ENCODE measurements around the gene ZMIZ1.

Gene ZMIZ1

GRCh38 chr10:79327090-79327457, 258.3 kb downstream of the ZMIZ1 start:
- TF ChIP-seq POLR2AphosphoS5 (IDR thresholded peaks at IDR 0.05; ENCODE audit: low read depth, low read length) (no peak), REST (IDR thresholded peaks at IDR 0.05; ENCODE audit: insufficient read depth in 1 of 2, low read depth in 2 of 2, low read length in 2 of 2) (no peak), SIN3A (IDR thresholded peaks at IDR 0.05; ENCODE audit: borderline replicate concordance, insufficient read depth, low read length) (no peak), TAF1 (IDR thresholded peaks at IDR 0.05; ENCODE audit: borderline replicate concordance, insufficient read depth, low read length) (no peak), FOXP2 (optimal IDR thresholded peaks at IDR 0.05; ENCODE audit: borderline replicate concordance, extremely low read depth, extremely low read length, insufficient read depth) (no peak)

- TF ChIP-seq FOXP2 (optimal IDR thresholded peaks at IDR 0.05; ENCODE audit: borderline replicate concordance, extremely low read depth, extremely low read length, insufficient read depth): no peak
- no peak for TF ChIP-seq REST (IDR thresholded peaks at IDR 0.05; ENCODE audit: insufficient read depth in 1 of 2, low read depth in 2 of 2, low read length in 2 of 2)
- no peak for TF ChIP-seq TAF1 (IDR thresholded peaks at IDR 0.05; ENCODE audit: borderline replicate concordance, insufficient read depth, low read length)
- no peak for TF ChIP-seq SIN3A (IDR thresholded peaks at IDR 0.05; ENCODE audit: borderline replicate concordance, insufficient read depth, low read length)
- TF ChIP-seq POLR2AphosphoS5 (IDR thresholded peaks at IDR 0.05; ENCODE audit: low read depth, low read length): no peak
Measured at GRCh38 chr10:79328147-79328701, 259.5 kb downstream of the ZMIZ1 start.

GRCh38 chr10:79328737-79329504, 260.2 kb downstream of the ZMIZ1 start:
- TF ChIP-seq REST (IDR thresholded peaks at IDR 0.05; ENCODE audit: insufficient read depth in 1 of 2, low read depth in 2 of 2, low read length in 2 of 2) (no peak), FOXP2 (optimal IDR thresholded peaks at IDR 0.05; ENCODE audit: borderline replicate concordance, extremely low read depth, extremely low read length, insufficient read depth) (no peak)

- TF ChIP-seq REST (IDR thresholded peaks at IDR 0.05; ENCODE audit: insufficient read depth in 1 of 2, low read depth in 2 of 2, low read length in 2 of 2): no peak
- TF ChIP-seq FOXP2 (optimal IDR thresholded peaks at IDR 0.05; ENCODE audit: borderline replicate concordance, extremely low read depth, extremely low read length, insufficient read depth): no peak
- no peak for TF ChIP-seq POLR2AphosphoS5 (IDR thresholded peaks at IDR 0.05; ENCODE audit: low read depth, low read length)
- TF ChIP-seq SIN3A (IDR thresholded peaks at IDR 0.05; ENCODE audit: borderline replicate concordance, insufficient read depth, low read length): no peak
- no peak for TF ChIP-seq TAF1 (IDR thresholded peaks at IDR 0.05; ENCODE audit: borderline replicate concordance, insufficient read depth, low read length)
Measured at GRCh38 chr10:79329529-79329928, 260.8 kb downstream of the ZMIZ1 start.
